ENCODE results near the gene FRAT2.
"Not testable (repeated sequence)": the region's sequence is repeated elsewhere in the genome, so short reads cannot be mapped to it uniquely, and the experiment has no call there.

The FRAT2 gene

GRCh38 chr10:97291357-97292096, 43.0 kb downstream of the FRAT2 start:
- peak; percentile 6 for DNase-seq (ENCODE audit: low read depth)

GRCh38 chr10:97290576-97291356, 43.8 kb downstream of the FRAT2 start:
- DNase-seq (ENCODE audit: low read depth) = not testable (repeated sequence)

GRCh38 chr10:97290076-97290475, 44.5 kb downstream of the FRAT2 start:
- DNase-seq (ENCODE audit: low read depth) = not testable (repeated sequence)

Data from fibroblast of the conjunctiva (primary cell).